GM12878 (cell line): ENCODE results near the gene KLHL9. TPM values are rescaled to one million over a fixed set of nuclear protein-coding genes. Genes with fewer than 3 reads are reported as not detected.

Experiments
- ATAC-seq: fragments of 200-7000 bp; cut with Tn5 transposase; 3 replicates; pipeline ENCODE4 v1.9.1; 2020; ENCODE audit warnings: mild to moderate bottlenecking, moderate library complexity
- BruUV-seq: library from RNA; stranded (reverse); fragments of 400-500 nt; replicated peaks from 2 replicates; lab custom pipeline; 2021; lab: Mats Ljungman, UMichigan
- CTCF ChIA-PET: fragments of 300-600 bp; sonication (Branson Sonifier 250); formaldehyde crosslinking; extraction: SDS; loops from one replicate; lab custom pipeline; 2021; ENCODE audit warnings: inconsistent platforms; lab: Yijun Ruan, JAX
- POLR2A ChIA-PET: fragments of 350-600 bp; formaldehyde crosslinking; extraction: SDS; loops from one replicate; lab custom pipeline; 2021; ENCODE audit warnings: inconsistent platforms; lab: Charles Lee
- RAD21 ChIA-PET: fragments of 300-600 bp; sonication (Branson Sonifier 250); formaldehyde crosslinking; loops from one replicate; lab custom pipeline; 2023; ENCODE audit warnings: antibody characterized with exemption; ENCODE audit not compliant: unreplicated experiment; lab: Charles Lee
- SMC1A ChIA-PET: fragments of 300-600 bp; sonication (Branson Sonifier 250); formaldehyde crosslinking; loops from one replicate; lab custom pipeline; 2023; ENCODE audit not compliant: unreplicated experiment, uncharacterized antibody; lab: Charles Lee
- DNase-seq: peaks from one replicate; pipeline ENCODE4 v3.0.0-alpha.2; 2011; ENCODE audit warnings: low read depth, low spot score
- FAIRE-seq: peaks from 3 replicates; lab custom pipeline; 2011; peaks lifted over from hg19 to GRCh38; lab: Jason Lieb, UNC
- H2AFZ ChIP-seq: 2 replicates; pipeline ENCODE4 v1.6.0; 2011; ENCODE audit warnings: low read depth, low read length, control low read depth; ENCODE audit not compliant: control insufficient read depth
- H3K27ac ChIP-seq: 2 replicates; pipeline ENCODE4 v1.5.1; 2011; ENCODE audit warnings: control low read depth; ENCODE audit not compliant: control insufficient read depth, insufficient read depth
- H3K27me3 ChIP-seq, 2 experiments: replicated peaks in 1 of 2; 2 replicates each; pipeline versions ENCODE4 v1.6.0 to v1.6.1; 2011; ENCODE audit warnings: low read length in 1 of 2; ENCODE audit not compliant: control insufficient read depth in 2 of 2, insufficient read depth in 2 of 2
- H3K36me3 ChIP-seq, 2 experiments: 2 replicates each; pipeline ENCODE4 v1.5.1; 2011; ENCODE audit warnings: low read length in 1 of 2; ENCODE audit not compliant: control insufficient read depth in 2 of 2, insufficient read depth in 2 of 2
- H3K4me1 ChIP-seq: 2 replicates; pipeline ENCODE4 v1.6.1; 2011; ENCODE audit warnings: mild to moderate bottlenecking, low read length, moderate library complexity, mixed read lengths; ENCODE audit not compliant: control insufficient read depth, insufficient read depth
- H3K4me2 ChIP-seq: 2 replicates; pipeline ENCODE4 v1.6.0; 2011; ENCODE audit warnings: control low read depth; ENCODE audit not compliant: control insufficient read depth, insufficient read depth
- H3K4me3 ChIP-seq: fragments of 200-600 bp; sonication (generic); 2 replicates; pipeline ENCODE4 v1.5.1; 2016
- H3K79me2 ChIP-seq: 2 replicates; pipeline ENCODE4 v1.6.0; 2011; ENCODE audit warnings: low read length; ENCODE audit not compliant: control insufficient read depth, insufficient read depth
- H3K9ac ChIP-seq: 2 replicates; pipeline ENCODE4 v1.8.0; 2011; ENCODE audit warnings: low read length, control low read depth, mixed read lengths; ENCODE audit not compliant: control insufficient read depth, insufficient read depth
- H3K9me3 ChIP-seq: replicated peaks from 3 replicates; pipeline ENCODE4 v1.5.1; 2011; ENCODE audit warnings: mild to moderate bottlenecking, low read length; ENCODE audit not compliant: control insufficient read depth, insufficient read depth
- H4K20me1 ChIP-seq: 2 replicates; pipeline ENCODE4 v1.6.0; 2011; ENCODE audit not compliant: control insufficient read depth, insufficient read depth
- ESRRA ChIP-seq: IDR thresholded peaks from 2 replicates; pipeline ENCODE4 v1.6.1; 2012; ENCODE audit warnings: mild to moderate bottlenecking, low read length, improper control_type of control experiment
- FOS ChIP-seq: IDR thresholded peaks from 3 replicates; pipeline ENCODE4 v1.6.1; 2011; ENCODE audit warnings: borderline replicate concordance; ENCODE audit not compliant: insufficient read length; ENCODE audit errors: extremely low read depth
- FOXK2 ChIP-seq: fragments of 450-650 bp; IDR thresholded peaks from 2 replicates; pipeline ENCODE4 v1.6.1; 2017; ENCODE audit warnings: mild to moderate bottlenecking, moderate library complexity
- MEF2B ChIP-seq: fragments of 450-650 bp; IDR thresholded peaks from 2 replicates; pipeline ENCODE4 v1.6.1; 2018; ENCODE audit warnings: mild to moderate bottlenecking, moderate library complexity; ENCODE audit not compliant: partially characterized antibody, poor library complexity, severe bottlenecking
- MTA2 ChIP-seq: fragments of 450-650 bp; IDR thresholded peaks from 2 replicates; pipeline ENCODE4 v1.6.1; 2016; ENCODE audit warnings: low read depth, mild to moderate bottlenecking, moderate library complexity
- NR2C2 ChIP-seq: IDR thresholded peaks from 2 replicates; pipeline ENCODE4 v1.6.1; 2011; ENCODE audit warnings: borderline replicate concordance, low read depth; ENCODE audit not compliant: control insufficient read depth, insufficient read length
- PAX8 ChIP-seq: fragments of 450-650 bp; IDR thresholded peaks from 2 replicates; pipeline ENCODE4 v1.6.1; 2017; ENCODE audit warnings: mild to moderate bottlenecking, moderate library complexity
- RAD21 ChIP-seq: IDR thresholded peaks from 2 replicates; pipeline ENCODE4 v1.6.1; 2011; ENCODE audit warnings: mild to moderate bottlenecking, low read depth, low read length, moderate library complexity; ENCODE audit not compliant: insufficient read depth
- RB1 ChIP-seq: fragments of 450-650 bp; formaldehyde crosslinking; IDR thresholded peaks from 2 replicates; pipeline ENCODE4 v1.6.1; 2017; ENCODE audit warnings: mild to moderate bottlenecking, borderline replicate concordance
- SMAD5 ChIP-seq: IDR thresholded peaks from 2 replicates; pipeline ENCODE4 v1.6.1; 2016; ENCODE audit warnings: antibody characterized with exemption, low read depth
- SREBF1 ChIP-seq: IDR thresholded peaks from 2 replicates; pipeline ENCODE4 v1.6.1; 2012; ENCODE audit warnings: mild to moderate bottlenecking, low read length
- SUPT20H ChIP-seq: IDR thresholded peaks from 2 replicates; pipeline ENCODE4 v1.6.1; 2011; ENCODE audit warnings: low read depth, mild to moderate bottlenecking, low read length, moderate library complexity, borderline replicate concordance; ENCODE audit not compliant: control insufficient read depth
- USF2 ChIP-seq: IDR thresholded peaks from 2 replicates; pipeline ENCODE4 v1.6.1; 2011; ENCODE audit warnings: low read depth, low read length, improper control_type of control experiment, borderline replicate concordance
- YBX1 ChIP-seq: fragments of 450-650 bp; IDR thresholded peaks from 2 replicates; pipeline ENCODE4 v1.6.1; 2016; ENCODE audit warnings: antibody characterized with exemption
- ZBTB11 ChIP-seq: fragments of 450-650 bp; formaldehyde crosslinking; IDR thresholded peaks from 2 replicates; pipeline ENCODE4 v1.5.0; 2022; ENCODE audit warnings: mild to moderate bottlenecking, missing genetic modification characterization
- ZNF622 ChIP-seq: fragments of 450-650 bp; IDR thresholded peaks from 2 replicates; pipeline ENCODE4 v1.6.1; 2017; ENCODE audit warnings: mild to moderate bottlenecking, inconsistent platforms
- WGBS: methylation state at CpG from one replicate; pipeline ENCODE4 v1.1.6; 2016; ENCODE audit warnings: low lambda C conversion rate; ENCODE audit not compliant: insufficient replicate concordance, insufficient coverage; ENCODE audit errors: missing lambda C conversion rate; 5-methylcytosine and 5-hydroxymethylcytosine counted together
- in situ Hi-C: fragments of 300-500 bp; cut with MboI; formaldehyde crosslinking; loops from 9 replicates; pipeline ENCODE4 v1.14.3; 2018; ENCODE audit warnings: mixed read lengths
- intact Hi-C: fragments of 100-400 bp; cut with micrococcal nuclease; formaldehyde crosslinking; loops from one replicate; pipeline ENCODE4 v1.14.2; 2022; ENCODE audit not compliant: unreplicated experiment
- polyA plus RNA-seq, 11 experiments: library from polyadenylated mRNA; depleted of rRNA in 4 of 11; unstranded in 6 of 11; stranded (reverse) in 5 of 11; fragments of >200 nt; fragmentation: Nextera tagmentation in 4 of 11; fragmentation: Illumina TruSeq in 1 of 11; extraction: Ambion mirVana in 4 of 11; extraction: Trizol in 1 of 11; gene quantifications; 1 replicate in 1 of 11; 2 replicates in 10 of 11; pipeline versions ENCODE4 v1.2.1 to v1.2.3, GENCODE V29; 2011 to 2016; ENCODE audit warnings: inconsistent platforms in 2 of 11, missing spikeins in 2 of 11, low read depth in 1 of 11
- total RNA-seq, 4 experiments: library from RNA; depleted of rRNA in 3 of 4; stranded (reverse); fragments of >200 nt in 3 of 4; fragmentation: Illumina TruSeq in 1 of 4; extraction: Trizol in 1 of 4; gene quantifications; 2 replicates each; pipeline versions ENCODE4 v1.2.1 to v1.2.3, GENCODE V29; 2013 to 2021

The KLHL9 gene
- total and polyA plus RNA-seq, 10 of the 15 experiments (the other 5 are each of a cell fraction or from before 2014, with no cell fraction given), result 3.8 to 37.7 (median 17.4) TPM

GRCh38 chr9:21286659-21287058 lies 48.5 kb downstream of the KLHL9 start (continued):
- TF ChIP-seq USF2 (no peak), ESRRA (no peak), SMAD5 (no peak), SUPT20H (no peak), ZNF622 (no peak)

GRCh38 chr9:21286099-21286498 lies 49.1 kb downstream of the KLHL9 start:
- Histone ChIP-seq H3K4me2 (no peak overlapping the region), H3K4me1 (no peaks in the 10 kb centered on the region), H3K27me3 (no peaks in the 10 kb centered on the region), H3K4me3 (no peak overlapping the region), H3K9ac (no peak overlapping the region), H3K27ac (no peak overlapping the region), H2AFZ (no peak overlapping the region), H4K20me1 (no peaks in the 10 kb centered on the region)
- RAD21 ChIA-PET, result no interaction called here
- no peak for FAIRE-seq
- SMC1A ChIA-PET, result interaction anchor here (0.6 kb wide), 1 partner anchor 33 kb away, joined by 4 read pairs; no protein-coding TSS in a partner anchor
- intact Hi-C loops, result no loop called here
- no TSS peak for BruUV-seq
- CTCF ChIA-PET, result interaction anchor here (1.0 kb wide), 1 partner anchor 8 kb away, joined by 3 read pairs; no protein-coding TSS in a partner anchor
- no peak for ATAC-seq
- WGBS, result 26% methylated on average over 5 of the region's 5 CpGs
- no peak for DNase-seq
- TF ChIP-seq MEF2B, result no peak
- TF ChIP-seq MTA2, result no peak
- no peak for TF ChIP-seq USF2
- TF ChIP-seq ZBTB11, result no peak
- TF ChIP-seq NR2C2, result no peak
- no peak for TF ChIP-seq RAD21
- TF ChIP-seq FOS, result no peak
- no peak for TF ChIP-seq PAX8
- TF ChIP-seq FOXK2, result no peak
- TF ChIP-seq RB1, result no peak
- TF ChIP-seq YBX1, result no peak
- TF ChIP-seq SREBF1, result no peak
- TF ChIP-seq, all 136 proteins: peak for 0
- POLR2A ChIA-PET, result no interaction called here
- in situ Hi-C loops, result no loop called here
- Histone ChIP-seq H3K9me3 (no peaks in the 10 kb centered on the region), H3K79me2 (no peaks in the 10 kb centered on the region), H3K36me3 (no peaks in the 10 kb centered on the region)
